ENCODE data around the gene CDT1.

GRCh38 chr16:88815901-88816589 lies 12.5 kb downstream of the CDT1 start:
- TF ChIP-seq CTCF (IDR thresholded peaks at IDR 0.05; ENCODE audit: low read depth, low read length) (peak; percentile 96), MYC (IDR thresholded peaks at IDR 0.05; ENCODE audit: low read depth, low read length) (no peak; the same call in 1 of the 2 replicates), POLR2A (IDR thresholded peaks at IDR 0.05; ENCODE audit: extremely low read depth, insufficient read length) (no peak)
